DMS153 (cell line): Measurements from ENCODE around the gene SH3PXD2B.
"Not testable (repeated sequence)": the region's sequence is repeated elsewhere in the genome, so short reads cannot be mapped to it uniquely, and the experiment has no call there.

Experiments
- DNase-seq: peaks from one replicate; lab custom pipeline; 2025; lab: John Stamatoyannopoulos, UW

Gene SH3PXD2B

DNA sequence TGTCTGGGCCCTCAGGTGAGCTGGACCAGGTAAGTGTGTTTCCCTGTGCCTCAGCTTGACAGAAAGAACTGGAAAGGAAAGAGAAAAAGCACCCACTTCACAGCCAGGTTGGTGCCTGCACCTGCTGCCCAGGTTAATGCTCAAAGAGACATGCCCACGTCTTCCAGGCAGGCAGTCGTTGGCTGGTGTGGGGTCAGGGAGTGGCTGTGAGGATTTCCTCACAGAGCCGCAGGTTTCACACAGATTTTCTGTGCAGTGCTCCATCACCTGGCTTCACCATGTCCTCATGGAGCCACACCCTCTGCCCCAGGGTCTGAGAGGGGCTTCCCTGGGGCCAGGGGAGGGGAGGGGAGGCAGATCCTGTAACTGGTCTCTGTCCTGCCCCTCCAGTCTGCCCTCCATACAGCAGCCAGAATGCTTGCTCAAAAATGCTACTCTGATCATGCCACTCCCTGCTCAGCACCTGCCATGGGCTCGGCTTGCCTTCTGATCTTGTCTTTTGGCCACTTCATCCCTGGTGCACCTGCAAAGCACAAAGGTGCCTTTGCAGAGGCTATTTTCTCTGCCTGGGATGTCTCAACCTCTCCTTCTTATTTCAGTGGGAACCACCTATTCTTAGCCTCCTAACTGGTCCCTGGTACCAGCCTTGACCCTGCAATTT, 88.2 kb downstream of the SH3PXD2B start:
- DNase-seq: no peak

DNA sequence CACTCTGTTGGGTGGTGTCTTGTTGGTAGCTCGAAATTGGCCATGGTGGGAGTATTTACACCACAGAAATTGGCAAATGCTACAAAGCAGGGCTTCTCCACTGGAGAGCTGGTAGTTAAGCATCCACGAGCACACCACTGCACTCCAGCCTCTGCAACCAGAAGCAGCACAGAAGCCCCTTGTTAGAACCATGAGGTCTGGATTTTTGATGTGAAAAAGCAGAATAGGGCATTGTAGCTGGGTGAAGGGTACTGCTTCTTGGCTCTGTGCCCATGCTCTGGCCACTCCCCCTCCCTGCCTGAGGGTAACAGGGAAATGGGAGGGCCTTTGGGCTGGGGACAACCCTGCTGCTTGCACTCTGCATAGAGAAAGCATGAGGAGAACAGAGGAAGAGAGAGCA, 89.6 kb downstream of the SH3PXD2B start:
- DNase-seq: no peak

DNA sequence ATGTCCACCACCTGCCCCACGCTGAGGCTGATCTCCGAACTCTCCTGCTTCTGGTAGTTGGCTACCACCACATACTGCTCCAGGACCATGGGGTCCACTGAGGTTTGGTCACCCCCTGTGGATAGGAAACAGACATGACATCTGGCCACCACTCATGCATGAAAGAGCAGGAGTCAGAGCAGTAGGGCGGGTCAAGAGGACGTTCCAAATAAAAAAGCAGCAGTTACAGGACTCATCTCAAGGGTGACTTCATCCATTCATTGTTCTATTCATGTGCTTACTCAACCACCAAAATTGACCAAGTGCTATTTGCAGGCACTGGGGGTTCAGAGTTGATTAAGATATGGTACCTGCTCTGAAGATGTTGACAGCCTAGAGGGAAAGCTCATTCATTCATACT, 91.6 kb downstream of the SH3PXD2B start:
- DNase-seq: no peak

DNA sequence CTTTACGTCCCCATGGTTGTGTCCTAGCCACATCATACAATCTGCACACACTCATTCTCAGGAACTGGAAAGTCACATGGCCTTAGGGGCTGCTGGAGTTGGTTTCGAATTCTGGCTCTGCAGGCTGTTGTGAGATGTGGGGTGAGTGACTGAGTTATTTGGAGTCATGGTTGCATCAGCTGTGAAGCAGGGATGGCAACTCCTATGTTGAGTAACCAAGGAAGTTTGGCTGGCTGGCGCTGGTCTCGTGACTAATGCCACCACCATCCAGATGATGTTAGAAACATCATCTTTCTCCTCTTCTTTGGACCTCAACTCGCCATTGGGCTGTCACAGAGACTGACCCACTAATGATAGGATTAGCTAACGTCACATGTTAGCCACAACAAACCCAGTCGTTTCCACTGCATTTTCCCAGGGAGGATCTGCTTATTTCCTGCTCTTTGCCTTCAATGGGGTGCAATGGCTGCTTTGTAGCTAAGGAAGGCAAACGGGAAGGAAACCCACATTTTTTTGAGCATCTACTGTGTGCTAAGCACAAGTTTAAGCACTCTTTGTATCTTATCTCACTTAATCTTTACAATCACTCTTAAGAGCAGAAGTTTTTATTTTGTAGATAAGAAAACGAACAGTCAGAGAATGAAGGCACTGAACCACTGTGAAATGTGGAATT, 92.6 kb downstream of the SH3PXD2B start:
- no peak for DNase-seq

DNA sequence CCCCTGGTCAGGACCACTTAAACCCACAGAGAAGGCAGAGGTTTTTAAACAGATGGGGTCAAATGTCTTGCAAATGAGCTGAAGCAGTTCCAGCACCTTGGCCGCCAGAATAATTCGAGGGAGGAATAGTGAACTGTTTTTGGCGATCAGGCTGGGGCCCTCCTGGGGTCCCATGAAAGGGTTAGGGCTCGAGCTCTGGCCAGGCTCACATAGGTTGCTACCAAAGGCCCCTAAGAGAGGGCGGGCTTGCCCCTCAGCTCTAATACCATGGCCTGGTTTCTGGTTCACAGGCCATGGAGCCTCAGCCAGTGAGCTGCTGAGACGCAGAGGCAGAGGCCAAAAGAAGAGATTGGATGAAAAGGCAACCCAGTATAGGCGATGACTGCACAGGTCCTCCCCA, 96.0 kb downstream of the SH3PXD2B start:
- no peak for DNase-seq

DNA sequence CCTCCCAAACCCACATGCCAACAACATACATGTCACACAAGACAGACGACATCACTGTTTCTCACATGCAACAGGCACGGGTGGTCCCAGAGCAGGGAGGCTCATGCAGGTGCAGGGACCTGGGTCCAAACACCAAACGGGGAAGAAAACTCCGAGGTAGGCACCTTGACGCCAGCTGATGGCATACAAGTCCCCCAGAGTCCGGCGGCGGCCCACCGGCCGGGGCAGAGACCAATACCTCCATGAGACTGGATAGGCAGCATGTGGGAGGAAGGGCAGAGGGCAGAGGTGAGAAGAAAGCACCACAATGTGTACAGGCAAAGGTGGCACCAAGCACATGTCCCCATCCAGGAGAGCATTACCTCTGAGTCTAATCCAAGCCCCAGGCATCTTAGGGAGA, 97.8 kb downstream of the SH3PXD2B start:
- no peak for DNase-seq

DNA sequence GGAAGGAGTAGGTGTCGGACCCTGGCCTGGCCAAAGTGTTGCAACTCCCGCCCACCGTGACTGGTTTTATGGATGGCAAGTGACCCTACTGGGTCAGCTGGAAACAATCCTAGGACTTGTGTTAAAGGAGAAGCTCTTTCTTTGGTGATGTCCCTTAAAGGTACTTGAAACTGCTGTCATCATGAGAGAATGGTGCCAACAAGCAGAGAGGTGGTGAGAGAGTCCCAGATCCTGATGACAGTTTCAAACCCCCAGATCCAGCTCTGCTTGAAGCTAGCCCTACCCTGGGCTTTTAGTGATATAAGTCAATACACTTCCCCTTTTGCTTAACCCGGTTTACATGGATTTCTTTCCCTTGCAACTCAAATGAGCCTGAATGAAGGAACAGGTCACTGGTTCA, 98.3 kb downstream of the SH3PXD2B start:
- no peak for DNase-seq

DNA sequence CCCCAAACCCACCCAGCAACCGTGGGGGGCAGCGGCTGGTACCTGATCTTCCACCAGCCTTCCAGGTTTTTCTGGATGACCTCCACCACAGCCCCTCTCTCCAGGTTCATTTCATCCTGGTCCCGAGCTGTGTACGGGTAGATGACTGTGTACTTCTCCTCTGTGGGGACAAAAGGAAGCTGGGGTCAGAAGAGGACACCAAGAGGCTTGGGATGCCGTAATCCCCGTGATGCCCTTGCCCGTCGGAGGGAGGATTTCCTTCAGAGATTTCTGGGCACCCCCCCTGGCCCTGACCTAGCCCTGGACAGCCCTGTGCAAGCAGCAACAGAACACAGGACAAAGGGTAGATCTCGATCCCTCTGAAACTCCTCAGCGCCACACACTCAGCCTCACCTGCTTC, 100.5 kb downstream of the SH3PXD2B start:
- DNase-seq: no peak

DNA sequence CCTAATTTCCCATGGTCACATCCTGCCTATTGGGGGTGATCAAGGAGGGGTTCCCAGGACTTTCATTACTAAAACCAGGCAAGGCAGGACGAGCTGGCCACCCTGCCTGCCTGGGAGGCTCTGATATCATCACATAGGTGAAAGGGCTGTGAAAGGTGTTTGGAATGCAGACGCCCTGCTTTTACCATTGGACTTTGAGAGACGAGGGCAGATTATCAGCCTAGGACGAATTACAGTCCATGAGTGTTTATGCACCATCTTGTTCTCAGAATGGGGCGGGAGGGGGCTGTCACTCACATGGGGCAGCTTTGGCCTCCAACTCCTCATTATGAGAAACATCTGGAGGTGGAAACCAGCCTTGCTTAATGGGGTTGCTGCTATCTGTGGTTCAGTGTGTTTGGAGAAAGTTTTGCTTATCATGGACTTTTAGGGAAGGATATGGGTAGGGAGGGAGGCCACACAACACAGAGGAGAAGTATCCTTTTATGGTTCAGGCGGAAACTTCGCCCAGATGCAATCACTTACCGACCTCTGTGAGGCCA, 101.0 kb downstream of the SH3PXD2B start:
- no peak for DNase-seq

DNA sequence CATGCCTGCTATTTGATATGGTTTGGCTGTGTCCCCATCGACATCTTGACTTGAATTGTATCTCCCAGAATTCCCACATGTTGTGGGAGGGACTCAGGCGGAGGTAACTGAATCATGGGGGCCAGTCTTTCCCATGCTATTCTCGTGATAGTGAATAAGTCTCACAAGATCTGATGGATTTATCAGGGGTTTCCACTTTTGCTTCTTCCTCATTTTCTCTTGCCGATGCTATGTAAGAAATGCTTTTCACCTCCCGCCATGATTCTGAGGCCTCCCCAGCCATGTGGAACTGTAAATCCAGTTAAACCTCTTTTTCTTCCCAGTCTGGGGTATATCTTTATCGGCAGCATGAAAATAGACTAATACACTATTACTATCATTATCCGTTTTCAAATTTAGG, 101.8 kb downstream of the SH3PXD2B start:
- not testable (repeated sequence) for DNase-seq

DNA sequence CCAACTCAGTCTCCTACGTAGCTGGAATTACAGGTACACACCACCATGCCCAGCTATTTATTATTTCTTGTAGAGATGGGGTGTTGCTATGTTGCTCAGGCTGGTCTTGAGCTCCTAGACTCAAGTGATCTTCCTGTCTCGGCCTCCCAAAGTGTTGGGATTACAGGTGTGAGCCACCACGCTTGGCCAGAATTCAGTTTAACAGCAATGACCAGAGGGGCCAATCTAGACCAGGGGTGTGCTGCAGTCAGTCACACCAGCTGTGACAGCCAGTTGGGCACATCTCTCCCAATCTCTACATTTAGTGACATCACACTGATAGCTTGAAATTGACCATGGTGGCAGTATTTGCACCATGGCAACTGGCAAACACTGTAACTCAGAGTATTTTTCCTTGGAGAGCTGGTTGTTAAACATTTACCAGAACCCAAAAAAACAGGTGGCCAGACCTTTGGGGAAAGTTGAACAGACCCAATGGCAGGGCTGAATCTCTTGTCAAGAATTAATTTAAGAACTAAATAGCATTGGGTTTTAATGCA, 103.0 kb downstream of the SH3PXD2B start:
- no peak for DNase-seq

DNA sequence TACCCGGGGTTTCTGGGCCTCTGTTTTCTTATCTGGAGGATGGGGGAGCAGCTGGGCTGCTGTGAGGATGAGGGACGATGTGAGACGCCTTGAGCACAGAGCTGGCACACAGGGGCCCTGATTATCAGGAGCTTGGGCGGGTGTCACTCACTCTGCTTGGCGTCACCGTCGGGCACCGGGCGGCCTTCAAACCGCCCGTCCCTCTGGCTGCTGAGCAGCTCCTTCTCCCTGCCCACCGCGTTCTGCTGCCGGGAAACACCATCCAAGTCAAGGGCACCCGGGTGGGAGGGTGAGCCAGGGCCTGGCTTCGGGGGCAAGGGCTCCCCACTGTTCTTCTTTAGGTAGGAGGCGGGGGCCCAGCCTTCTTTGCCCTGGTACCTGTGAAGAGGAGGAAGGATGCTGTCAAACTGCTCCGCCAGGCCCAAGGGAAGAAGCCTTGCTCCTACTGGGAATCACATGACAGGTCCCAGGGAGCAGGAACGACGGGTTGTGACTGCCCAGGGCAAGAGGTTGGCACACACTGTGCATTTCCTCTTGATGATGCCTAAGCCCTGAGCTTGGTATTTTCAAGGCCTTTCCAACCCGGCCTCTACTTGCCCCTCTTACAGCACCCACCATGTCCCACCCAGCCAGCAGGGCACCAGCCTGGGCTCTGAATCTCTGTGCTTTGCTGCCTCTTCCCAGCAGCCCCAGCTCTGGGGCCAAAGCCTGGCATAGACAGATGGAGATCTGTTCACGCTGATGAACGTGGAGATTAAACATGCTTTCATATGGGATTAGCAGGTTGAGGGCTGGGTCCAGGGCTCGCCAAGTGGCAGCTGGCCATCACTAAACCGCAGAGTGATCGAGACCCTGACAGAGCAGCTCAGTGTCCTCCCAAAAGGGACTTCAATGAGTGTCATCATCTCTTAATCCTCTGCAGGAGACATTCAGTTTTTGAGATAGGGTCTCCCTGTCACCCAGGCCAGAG, 103.8 kb downstream of the SH3PXD2B start:
- no peak for DNase-seq

DNA sequence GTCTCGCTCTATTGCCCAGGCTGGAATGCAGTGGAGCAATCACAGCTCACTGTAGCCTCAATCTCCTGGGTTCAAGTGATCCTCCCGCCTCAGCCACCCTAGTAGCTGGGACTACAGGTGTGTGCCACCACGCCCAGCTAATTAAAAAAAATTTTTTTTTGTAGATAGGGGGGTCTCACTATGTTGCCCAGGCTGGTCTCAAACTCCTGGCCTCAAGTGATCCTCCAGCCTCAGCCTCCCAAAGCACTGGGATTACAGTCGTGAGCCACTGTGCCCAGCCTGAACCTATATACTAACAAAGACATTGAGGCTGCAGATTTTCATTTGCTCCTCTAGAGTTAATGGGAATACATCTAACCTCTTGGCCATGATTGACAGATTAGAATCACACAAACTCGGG, 105.6 kb downstream of the SH3PXD2B start:
- DNase-seq: not testable (repeated sequence)

DNA sequence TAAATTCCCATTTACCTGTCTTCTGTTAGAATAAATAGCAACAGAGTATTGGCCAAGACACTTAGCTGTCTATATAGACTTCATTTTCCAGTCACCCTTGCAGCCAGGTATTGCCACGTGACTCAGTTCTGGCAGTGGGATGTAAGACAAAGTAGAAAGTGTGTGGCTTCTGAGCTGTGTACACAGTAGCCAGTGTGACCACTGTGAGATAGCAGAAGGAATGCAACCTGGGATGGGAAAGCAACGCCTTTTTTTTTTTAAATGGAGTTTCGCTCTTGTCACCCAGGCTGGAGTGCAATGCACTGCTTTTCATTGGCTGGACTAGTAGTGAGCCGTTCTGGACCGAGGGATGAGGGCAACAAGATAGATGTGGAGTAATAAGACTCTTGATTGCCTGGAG, 106.2 kb downstream of the SH3PXD2B start:
- DNase-seq: no peak

DNA sequence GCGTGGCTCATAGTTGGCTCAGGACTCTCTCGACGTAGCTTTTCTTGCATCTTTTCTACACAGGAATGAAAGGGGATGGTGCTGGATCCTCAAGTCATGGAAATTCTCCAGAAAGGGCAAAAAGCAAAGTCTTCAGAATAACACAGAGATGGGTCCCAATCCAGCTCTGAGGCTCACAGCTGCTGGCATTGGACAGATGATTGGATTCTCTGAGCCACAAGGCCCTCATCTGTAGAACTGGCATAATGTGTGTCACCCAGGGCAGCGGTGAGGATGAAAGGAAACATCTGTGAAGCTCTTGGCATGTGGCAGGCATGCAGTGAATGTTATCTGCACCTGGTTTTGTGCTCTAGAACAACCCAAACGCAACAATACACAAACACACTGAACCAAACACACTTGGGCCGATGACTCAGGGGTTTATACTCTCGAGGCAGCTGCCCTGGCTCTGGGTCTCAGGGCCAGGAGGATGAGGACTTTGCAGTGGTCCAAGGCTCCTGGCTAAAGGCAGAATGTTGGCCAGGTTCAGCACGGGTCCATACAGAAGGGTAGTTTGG, 106.8 kb downstream of the SH3PXD2B start:
- DNase-seq: no peak

DNA sequence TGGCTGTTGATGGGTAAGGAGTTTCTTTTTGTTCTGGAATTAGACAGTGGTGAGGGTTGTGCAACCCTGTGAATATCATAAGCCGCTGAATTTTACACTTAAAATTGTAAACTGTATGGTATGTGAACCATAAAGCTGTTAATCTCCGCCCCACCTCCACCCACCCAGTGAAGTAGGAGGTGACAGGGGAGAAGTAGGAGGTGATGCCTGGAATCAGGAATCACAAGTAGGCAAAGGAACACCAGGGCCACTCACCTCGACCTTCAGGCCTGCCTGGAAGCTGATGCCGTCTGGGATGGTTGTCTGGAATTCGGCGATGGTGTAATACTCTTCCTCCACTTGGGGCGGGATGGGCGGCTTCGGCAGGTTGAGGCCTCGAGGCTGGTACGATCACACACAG, 108.4 kb downstream of the SH3PXD2B start:
- DNase-seq: no peak

DNA sequence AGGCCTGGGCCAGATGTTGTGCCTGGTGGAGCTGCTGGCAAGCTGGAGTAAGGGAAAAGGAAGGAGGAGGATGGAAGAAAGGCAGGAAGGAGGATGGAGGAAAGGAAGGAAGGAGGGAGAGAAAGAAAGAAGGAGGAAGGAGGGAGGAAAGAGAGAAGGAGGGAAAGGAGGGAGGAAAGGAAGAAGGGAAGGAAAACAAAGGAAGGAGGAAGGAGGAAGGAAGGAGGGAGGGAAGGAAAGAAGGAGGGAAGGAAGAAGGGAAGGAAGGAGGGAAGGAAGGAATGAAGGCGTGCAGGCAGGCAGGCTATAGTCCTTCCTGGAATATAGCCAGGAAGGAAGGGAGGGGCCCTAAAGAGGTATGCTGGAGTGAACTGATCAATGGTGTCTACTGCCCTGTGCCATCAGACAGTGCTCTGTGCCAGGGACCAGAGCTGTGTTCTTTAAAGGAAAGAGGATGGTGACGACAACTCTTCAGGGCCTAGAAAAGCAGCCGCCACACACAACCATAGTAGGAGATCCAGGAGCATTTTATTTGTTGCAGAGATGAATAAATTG, 109.4 kb downstream of the SH3PXD2B start:
- DNase-seq: no peak

DNA sequence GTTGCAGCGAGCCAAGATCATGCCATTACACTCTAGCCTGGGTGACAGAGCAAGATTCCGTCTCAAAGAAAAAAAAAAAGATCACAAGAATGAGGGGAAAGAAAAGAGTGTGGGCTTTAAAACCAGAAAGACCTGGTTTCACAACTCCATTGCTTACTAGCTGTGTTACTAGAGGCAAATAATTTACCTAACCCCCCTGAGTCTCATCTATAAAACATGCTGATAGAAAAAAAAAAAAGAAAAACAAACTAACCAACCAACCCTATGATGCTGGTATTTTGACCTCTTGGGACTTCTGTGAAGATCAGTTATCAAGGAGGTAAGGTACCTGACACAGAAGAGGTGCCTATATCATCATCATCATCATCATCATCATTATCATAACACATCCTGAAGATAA, 110.6 kb downstream of the SH3PXD2B start:
- DNase-seq: no peak

DNA sequence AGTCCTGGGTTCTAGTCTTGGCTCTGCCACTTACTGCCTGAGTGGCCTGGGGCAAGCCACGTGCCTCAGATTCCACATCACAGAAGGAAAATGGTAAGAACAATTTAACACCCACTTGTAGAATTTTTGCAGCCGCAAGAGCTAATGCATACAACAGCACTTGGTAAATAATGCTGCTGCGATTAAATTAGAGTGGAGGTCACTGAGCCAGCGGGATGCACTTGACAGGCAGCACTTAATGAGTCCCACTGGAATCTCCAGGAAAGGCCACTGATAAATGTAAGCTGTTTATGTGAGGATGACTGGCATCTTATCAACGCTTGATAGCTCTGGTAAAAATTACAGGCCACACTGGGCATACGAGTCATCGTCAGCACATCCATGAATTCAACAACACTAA, 111.4 kb downstream of the SH3PXD2B start:
- no peak for DNase-seq

DNA sequence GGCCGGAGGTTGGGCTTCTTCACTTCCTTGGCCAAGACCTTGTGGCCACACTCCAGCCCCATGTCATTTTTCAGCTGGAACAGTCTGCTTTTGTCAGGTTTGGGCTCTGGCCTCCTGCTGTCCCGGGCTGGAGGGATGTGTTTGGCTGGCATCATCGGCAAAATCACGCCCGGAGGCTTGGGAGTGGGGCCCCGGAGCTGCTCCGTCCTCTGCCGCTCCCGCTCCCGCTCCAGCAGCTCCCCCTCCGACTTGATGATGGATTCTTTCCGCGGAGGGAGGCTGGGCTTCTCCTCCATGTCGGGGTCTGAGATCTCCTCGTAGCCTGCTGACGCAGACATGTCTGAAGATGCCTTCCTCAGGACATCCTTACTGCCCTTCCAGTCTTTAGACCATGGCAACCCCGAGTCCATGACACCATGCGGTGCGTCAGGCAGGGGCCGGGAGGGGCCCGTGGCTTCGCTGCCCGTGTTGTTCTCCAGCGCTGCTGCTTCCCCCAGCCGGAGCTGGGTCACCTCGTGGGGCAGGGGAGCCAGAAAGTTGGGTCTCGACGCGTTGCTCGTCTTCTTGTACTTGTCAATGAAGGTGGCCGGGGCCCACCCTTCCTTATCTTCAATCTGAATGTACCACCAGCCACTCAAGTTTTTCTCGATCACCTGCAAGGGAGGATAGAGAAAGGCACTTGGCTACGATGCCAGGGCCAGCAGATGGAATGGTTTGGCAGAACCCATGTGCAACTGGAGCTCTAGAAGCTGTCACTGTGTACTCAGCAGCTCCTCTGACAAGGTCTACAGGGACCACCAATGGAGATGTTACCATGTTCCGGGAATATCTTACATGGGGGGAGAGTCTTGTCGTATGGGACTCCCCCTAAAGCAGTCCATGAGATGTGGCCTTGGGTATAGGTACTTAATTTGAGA, 114.8 kb downstream of the SH3PXD2B start:
- no peak for DNase-seq
